ENCODE measurements around the gene RASSF5.

RASSF5 gene, protein sequence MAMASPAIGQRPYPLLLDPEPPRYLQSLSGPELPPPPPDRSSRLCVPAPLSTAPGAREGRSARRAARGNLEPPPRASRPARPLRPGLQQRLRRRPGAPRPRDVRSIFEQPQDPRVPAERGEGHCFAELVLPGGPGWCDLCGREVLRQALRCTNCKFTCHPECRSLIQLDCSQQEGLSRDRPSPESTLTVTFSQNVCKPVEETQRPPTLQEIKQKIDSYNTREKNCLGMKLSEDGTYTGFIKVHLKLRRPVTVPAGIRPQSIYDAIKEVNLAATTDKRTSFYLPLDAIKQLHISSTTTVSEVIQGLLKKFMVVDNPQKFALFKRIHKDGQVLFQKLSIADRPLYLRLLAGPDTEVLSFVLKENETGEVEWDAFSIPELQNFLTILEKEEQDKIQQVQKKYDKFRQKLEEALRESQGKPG

DNA sequence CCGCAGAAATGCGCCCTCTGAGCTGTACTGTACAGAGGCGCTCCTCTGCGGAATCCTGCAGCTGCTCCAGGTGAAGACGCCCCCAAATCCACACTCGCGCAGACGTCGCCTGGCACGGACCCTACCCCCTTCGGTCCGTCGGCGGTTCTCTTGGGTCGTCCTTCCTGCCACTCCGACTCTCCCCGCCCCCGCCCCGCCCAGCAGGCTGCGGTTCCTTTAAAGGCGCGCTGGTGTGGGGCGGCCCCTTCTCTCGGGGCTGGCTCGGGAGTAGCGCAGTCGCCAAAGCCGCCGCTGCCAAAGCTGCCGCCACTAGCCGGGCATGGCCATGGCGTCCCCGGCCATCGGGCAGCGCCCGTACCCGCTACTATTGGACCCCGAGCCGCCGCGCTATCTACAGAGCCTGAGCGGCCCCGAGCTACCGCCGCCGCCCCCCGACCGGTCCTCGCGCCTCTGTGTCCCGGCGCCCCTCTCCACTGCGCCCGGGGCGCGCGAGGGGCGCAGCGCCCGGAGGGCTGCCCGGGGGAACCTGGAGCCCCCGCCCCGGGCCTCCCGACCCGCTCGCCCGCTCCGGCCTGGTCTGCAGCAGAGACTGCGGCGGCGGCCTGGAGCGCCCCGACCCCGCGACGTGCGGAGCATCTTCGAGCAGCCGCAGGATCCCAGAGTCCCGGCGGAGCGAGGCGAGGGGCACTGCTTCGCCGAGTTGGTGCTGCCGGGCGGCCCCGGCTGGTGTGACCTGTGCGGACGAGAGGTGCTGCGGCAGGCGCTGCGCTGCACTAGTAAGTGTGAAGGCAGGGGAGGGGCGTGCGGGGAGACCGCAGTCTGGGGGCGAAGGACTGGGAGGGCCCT, at the start of gene RASSF5:
Gene RASSF5 (plus strand): TSS at position 248 of the 846 bp plus-strand sequence. CDS start 72 bp downstream, at position 320.
- peak; percentile 40 to 49 for DNase-seq

DNA sequence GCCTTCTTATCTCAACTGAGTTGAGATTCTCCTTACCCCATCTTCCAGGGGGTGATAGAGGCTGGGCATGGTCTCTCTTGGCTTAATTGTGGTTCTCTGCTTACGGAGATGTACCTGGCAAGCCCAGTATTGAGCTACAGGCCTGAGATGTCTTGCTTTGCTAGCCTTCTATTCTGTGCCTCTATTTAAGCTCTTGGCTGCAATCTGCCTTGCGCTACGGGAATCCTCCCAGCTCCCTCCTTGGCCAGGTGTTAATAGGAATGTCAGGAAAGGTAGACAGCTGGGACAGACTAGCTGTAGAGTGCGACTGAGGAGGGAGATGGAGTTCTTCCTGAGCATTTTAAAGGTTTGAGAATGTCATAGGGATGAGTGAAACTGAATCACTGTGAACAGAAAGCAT, 47.6 kb upstream of the RASSF5 start:
- DNase-seq, result no peak

DNA sequence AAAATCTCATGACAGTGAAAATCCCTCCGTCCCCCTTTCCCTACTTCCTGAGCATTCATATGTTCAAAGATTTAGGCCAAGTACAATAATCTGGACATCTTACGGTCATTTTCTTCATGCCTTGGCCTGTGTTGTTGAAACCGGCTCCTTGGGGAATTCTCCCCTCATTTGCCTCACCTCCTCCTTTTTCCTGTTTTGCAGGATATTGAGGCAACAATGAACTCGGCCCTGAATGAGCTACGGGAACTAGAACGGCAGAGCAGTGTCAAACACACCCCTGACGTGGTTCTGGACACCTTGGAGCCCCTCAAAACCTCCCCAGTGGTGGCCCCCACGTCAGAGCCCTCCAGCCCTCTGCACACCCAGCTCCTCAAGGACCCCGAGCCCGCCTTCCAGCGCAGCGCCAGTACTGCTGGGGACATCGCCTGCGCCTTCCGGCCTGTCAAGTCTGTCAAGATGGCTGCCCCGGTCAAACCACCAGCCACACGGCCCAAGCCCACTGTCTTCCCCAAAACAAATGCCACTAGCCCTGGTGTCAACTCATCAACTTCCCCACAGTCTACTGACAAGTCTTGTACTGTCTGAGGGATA, 46.4 kb upstream of the RASSF5 start:
- no peak for DNase-seq

DNA sequence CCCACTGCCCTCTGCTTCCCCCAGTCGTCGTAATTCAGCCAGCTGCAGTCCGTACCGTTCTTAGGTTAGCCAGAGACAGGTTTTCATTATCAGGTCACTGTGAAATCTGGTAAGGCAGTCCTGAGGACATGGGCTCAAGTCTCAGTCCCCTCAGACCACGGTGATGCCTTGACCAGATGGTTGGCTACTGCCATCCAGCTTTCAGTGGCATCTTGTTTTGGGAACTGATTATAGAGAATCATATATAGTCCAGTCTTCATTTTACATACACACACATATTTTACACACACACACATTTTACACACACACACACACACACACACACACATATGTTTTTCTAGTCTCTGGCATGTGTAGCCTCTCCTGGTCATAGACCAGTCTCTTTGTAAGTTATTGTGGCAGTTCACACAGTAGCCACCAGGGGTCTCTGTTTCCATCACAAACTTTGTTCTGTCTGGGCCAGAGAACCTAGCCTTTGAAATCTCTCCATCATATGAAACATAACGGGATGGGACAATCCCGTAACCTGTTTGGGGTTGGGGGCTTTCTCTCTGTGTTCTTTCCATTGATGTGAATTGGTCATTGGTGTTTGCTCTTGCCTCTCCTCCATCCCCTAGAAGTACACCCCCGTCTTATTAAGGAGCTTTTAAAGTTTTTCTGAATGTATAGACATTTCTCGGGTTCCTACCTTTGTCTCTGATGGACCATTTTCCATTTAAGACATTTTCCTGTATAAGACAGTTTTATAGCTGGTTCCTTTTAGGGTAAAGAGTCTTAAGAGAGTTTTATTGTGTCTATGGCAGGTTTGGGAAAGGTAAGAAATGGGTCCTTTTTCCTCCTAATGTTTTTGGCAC, 45.5 kb upstream of the RASSF5 start:
- DNase-seq, result peak; percentile 73 to 77

DNA sequence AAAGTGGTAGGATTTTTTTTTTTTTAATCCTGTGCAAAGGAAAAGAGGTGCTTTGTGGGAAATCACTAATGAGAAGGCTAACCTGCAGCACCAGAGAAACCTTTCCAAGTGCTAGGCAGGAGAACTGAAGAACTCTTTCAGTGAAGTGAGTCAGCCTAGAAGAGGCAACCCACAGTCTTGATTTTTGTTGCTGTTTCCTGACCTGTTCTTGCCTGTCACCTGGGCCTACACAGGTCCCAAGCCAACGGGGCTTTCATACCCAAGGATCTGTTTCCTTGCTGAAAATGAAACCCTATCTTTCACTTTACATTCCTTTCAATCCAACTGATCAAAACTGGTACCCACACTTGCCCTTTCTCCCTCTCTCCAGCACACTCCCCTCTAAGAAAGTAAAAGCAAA, 44.2 kb upstream of the RASSF5 start:
- no peak for DNase-seq

DNA sequence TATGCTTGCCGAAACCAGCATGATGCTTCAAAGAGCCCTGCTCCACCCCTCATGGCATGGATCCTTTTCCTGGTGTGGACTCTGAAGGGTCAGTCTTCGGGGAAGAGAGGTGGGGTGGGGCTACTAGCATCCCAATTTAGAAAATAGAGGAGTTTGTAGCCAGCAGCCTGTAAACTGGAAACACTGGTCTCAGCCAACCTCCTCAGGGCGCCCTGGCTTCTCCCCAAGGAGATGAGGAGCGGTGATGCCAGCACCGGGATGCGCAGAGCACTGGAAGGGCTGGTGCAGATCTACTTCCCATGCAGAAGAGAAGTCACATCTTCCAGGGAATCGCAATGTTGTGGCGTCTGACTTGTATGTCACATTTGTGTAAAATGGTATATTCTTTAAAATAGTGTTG, 43.4 kb upstream of the RASSF5 start:
- DNase-seq, result no peak

DNA sequence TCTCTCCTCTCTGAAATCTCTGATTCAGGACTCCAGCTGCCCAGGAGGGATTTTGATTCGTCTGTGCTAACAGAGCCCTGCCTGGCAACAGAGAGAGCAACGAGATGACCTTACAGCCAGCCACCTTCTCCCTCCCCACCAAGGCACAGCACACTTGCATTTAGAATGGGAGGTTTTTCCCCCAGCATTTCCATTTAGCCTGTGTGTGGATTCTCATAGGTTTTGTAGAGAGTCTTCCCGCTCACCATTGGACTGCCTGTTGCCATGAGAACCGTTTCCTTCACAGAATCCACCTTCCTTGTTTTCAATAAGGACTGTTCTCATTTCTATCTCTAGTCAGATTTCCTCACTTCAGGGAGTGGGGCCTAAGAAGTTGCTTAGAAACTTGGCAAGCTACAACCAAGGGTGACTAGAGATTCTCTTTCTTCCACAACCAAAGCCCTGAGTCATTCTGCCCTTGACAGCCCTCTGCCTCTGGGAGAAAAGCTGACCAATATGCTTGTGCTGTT, 42.8 kb upstream of the RASSF5 start:
- DNase-seq, result no peak

DNA sequence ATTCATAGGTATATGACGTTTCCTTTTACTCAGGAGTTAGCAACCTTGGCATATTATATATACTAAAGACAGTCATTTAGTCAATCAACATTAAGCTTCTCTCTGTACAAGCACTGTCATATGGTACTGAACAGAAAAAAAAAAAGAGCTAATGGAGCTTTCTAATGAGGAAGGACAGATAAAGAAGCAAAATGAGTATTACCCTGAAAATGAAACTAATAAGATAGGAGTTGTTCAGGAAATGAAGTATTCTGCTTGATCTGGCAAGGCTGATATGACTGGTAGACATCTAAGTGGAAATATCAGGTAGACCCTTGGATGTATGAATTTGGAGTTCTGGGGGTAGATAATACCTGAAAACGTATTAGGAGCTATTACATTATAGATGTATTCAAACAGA, 41.4 kb upstream of the RASSF5 start:
- no peak for DNase-seq

DNA sequence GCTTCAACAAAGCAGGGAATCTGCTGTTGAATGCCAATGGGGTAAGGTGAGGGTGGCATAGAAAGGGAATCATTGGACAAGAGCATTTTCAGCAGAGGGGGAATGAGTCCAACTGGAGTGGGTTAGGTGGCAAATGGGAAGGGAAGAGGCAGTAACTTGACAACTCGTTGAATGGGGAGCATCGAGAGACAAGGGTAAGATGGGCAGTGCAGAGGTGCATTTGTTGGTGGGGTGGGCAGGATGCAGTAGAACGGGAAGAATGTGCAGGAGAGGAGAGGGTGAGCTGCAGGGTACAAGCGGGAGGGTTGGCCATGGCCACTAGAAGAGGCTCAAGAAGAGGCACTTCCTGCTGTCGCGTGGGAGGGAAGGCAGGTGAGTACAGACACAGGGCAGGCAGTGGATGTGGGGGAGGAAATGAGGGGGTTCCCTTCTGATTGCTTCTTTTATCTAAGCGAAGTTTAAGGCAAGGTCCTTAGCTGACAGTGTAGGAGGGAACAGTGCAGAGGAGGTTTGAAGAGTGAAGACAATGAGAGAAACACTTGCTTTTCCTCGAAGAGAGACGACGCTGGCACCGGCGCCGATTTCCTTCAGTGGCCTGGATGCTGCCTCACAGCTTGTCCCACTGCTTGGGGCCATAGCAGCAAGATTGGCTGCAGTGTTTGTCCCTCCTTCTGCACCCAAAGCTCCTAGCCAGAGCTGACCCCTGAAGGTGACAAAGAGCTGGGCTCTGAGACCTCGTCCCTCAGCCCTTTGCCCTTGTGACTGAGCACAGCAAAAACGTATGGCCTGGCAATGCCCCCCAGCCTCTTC, 40.3 kb upstream of the RASSF5 start:
- DNase-seq, result no peak

DNA sequence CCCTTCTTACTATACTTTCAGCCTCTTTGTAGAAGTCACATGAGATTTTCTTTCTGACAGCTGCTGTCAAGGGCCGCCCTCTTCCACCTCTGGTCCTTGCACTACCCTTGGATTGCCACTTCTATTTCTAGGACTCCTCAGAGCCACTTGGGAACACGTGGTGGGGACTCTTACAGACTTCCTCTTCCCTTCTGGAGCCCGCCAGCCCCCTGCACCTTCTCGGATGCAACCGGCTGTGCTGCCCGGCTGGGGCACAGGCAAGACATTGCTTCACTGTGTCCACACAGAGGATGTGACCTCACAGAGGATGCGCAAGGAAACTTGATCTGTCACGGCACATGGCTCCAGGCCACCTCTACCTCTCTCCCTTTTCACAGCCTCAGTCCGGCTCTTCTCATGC, 39.4 kb upstream of the RASSF5 start:
- peak; percentile 97 to 98 for DNase-seq

DNA sequence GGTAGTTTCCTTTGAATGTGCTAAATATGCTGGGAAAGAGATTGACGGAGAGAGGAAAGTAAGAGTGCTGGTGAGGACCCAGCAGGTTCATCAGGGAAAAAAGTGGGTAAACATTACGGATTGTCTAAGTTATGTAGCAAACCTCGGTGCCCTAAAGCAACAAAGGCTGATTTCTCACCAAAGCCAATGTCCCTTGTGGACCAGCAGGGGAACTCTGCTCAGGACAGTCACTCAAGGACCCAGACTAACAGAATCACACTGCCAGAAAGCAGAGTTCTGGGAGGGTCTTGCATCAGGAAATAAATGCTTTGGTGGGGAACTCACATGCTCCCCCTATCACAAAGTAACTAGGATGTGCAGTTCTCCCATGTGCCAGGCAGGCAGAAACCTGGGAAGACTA, 38.8 kb upstream of the RASSF5 start:
- no peak for DNase-seq

DNA sequence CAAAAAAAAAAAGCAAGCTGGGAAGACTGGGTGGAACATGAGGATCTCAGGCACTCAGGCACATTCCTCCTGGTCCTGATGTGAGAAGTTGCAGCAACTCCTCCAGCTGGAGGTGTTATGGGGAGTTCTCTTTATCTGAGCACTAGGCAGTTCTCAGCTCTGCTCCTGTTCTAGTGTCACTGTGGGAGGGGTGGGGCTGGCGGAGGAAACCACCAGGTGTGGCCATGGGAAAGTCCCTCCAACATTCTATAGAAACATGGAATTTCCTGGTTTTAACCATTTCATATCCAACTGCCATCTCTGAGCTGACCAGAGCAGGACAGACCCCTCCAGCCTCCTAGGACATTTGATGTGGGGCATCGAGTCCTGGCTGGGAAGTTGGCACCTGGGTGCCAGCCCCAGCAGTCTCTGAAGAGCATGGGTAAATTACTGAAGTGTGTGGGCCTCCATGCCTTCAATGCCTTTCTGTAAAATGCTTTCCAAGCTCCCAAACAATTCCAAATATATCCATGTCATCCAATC, 37.9 kb upstream of the RASSF5 start:
- no peak for DNase-seq

DNA sequence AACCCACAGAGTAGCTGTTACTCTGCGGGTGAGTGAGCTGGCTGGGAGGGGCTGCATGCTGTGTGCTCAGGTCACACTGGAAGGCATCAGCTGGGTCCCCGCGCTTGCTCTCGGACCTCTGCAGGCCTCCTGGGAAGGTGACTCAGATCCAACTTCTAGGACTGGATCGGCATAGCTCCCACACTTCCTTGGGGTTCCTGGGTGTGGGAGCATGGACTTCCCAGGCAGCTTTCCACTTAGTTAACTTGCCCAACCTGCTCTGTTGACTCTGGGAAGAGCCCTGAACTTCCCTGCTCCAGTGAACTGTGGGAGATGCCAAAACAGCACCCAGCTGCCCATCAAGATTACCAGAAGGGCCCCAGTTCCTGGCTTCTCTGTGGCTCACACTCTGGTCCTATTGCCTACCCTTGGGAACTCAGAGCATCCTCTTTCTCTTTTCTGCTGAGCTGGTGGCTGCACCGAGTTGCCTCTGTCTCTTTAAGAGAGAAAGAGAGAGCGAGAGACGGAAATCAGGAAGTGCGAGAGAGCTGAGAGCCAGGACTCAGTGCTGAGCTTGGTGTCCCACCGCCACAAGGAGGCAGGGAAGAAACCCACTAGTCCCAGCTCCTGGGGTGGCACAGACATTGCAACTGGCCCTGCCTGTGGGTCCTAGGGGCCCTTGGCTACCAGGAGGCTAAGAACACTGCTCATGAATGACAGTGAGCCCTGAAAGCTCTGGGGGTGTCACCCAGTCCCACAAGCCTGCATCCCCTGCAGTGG, 37.2 kb upstream of the RASSF5 start, which contains the start of gene IKBKE:
Gene IKBKE (plus strand): TSS at position 544 of the 759 bp plus-strand sequence. CDS start 2,752 bp downstream, outside the sequence.
- DNase-seq, result peak; percentile 96 to 98

DNA sequence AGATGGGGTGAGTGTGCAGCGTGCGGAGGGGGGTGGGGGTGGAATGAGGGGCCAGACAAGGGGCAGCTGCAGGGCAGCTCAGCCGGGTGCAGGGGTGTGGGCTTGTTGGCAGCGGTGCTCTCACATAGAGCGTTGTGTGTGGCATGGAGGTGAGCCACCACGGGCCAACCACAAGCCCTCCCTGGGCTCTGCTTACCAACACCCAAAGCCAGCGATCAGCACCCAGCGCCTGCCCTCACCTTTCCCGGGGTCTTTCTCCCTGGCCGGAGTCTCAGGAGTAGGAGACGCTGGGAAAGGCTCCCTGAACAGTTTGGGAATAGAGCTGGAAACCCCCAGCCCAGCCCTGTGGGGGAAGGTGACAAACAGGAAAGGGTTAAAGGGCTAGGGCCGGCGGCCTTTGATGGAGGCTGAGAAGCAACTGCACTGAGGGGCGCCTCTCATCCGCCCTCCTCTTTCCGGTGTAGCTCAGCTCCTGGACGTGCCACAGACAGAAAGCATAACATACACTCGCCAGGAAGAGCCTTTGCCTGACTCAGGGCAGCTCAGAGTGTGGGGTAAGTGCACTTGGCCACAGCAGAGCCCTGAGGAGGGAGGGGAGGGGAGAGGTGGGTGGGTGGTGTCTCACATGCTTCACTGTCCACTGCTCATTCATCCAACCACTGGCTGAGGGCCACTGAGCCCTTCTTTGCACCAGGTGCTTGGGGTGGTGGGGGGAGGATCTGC, 36.5 kb upstream of the RASSF5 start:
- DNase-seq, result peak; percentile 78 to 85

DNA sequence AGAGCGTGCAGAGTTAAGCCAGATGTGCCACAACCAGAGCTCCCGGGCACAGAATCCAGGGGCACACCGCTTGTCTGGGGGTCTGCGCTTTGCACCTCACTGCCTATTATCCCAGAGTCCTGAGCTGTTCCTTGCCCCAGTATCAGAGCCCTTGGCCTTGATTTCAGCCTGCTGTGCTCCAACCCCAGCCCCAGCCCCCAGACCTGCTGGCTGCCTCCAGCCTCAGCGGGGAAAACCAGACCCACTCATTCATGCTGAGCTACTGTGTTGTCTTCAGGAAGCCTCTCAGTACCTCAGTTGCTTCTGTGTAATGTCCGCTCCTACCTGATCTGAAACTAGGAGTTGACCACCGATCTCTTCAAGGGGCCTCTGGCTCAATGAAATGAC, 35.9 kb upstream of the RASSF5 start:
- DNase-seq, result no peak

DNA sequence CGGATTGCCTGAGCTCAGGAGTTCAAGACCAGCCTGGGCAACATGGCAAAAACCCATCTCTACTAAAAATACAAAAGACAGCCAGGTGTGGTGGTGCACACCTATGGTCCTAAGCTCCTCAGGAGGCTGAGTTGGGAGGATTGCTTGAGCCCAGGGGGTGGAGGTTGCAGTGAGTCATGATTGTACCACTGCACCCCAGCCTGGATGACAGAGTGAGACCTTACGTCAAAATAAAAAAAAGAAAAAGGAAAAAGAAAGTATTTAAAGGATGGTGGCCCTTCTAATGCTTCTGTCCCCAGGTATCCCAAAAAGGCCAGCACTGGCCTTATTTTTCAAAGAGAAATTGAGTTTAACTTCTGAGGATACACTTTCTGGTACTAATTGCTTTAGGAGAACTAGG, 35.3 kb upstream of the RASSF5 start:
- no peak for DNase-seq

DNA sequence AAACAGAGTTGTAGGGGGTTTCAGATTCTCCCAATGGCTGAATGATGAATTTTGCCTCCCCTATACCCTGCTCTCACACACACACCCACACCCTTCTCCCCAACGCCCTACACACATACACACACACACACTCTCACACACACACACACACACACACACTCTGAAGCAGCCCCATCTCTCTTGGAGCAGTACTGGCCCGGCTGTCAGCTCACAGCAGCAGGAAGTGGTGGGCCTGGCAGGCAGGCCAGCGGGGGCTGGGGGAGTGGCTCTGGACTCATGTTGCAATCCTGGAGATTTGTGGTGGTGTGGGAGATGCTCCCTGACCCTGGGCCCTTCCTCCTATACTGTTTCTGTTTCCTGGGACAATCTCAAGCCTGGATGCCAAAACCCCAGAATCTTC, 34.9 kb upstream of the RASSF5 start:
- DNase-seq, result peak; percentile 97

DNA sequence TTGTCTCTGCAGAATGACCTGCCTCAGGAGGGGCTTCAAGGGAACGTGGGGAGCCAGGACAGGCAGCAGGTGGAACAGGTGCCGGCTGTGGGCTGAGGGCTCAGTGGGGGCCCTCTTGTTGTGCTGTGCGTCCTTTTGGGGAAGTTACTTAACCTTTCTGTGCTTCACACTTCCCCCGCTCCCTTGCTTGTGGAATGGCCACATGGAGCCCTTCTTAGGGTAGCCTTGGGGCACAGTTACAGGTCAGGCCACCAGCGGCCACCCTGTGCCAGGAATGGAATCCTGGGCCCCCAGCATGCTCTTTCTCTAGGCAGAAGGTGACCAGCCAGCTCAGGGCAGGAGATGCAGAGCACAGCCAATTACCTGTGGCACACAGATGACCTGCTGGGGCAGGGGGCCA, 34.4 kb upstream of the RASSF5 start:
- DNase-seq, result peak in 1 of 2 experiments; percentile 88

DNA sequence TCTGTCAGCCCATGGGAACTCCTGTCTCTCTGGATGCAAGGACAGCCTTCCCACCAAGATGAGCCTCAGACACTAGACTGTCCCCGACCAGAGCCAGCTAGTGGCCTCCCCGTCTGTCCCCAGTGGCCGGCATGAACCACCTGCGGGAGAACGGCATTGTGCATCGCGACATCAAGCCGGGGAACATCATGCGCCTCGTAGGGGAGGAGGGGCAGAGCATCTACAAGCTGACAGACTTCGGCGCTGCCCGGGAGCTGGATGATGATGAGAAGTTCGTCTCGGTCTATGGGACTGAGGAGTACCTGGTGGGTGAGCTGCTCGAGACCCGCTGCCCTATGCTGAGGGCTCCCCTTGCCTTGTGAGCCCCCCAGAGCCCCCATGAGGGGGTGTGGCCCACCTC, 31.3 kb upstream of the RASSF5 start:
- no peak for DNase-seq

DNA sequence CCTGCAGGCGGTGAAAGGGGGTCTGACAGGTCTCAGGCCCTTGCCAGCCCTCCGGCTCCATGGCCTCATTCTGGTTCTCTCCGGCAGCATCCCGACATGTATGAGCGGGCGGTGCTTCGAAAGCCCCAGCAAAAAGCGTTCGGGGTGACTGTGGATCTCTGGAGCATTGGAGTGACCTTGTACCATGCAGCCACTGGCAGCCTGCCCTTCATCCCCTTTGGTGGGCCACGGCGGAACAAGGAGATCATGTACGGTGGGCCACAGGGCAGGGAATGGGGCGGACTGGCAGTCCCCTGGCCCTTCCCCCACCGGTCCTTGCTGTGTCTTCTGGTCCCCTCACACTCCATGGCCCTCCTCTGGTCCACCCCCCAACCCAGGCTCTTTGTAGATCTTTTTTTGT, 30.7 kb upstream of the RASSF5 start:
- DNase-seq, result no peak

Measured in Kasumi-1 (cell line).